ENCODE results near the gene TAS2R43.
"Not testable (repeated sequence)": the region's sequence is repeated elsewhere in the genome, so short reads cannot be mapped to it uniquely, and the experiment has no call there.

Gene TAS2R43

GRCh38 chr12:11078246-11078645, 13.9 kb downstream of the TAS2R43 start:
- no peak overlapping the region for H3K4me3 ChIP-seq (ENCODE audit: low read depth, low read length)
- no peak for TF ChIP-seq CTCF (IDR thresholded peaks at IDR 0.05; ENCODE audit: low read depth, low read length)

GRCh38 chr12:11075642-11076041, 16.5 kb downstream of the TAS2R43 start:
- no peak overlapping the region for H3K4me3 ChIP-seq (ENCODE audit: low read depth, low read length)
- no peak for TF ChIP-seq CTCF (IDR thresholded peaks at IDR 0.05; ENCODE audit: low read depth, low read length)

GRCh38 chr12:11071414-11071813, 20.7 kb downstream of the TAS2R43 start:
- no peak for TF ChIP-seq CTCF (IDR thresholded peaks at IDR 0.05; ENCODE audit: low read depth, low read length)
- no peak overlapping the region for H3K4me3 ChIP-seq (ENCODE audit: low read depth, low read length)

- no peak for TF ChIP-seq CTCF (IDR thresholded peaks at IDR 0.05; ENCODE audit: low read depth, low read length)
These were observed 21.1 kb downstream of the TAS2R43 start for GRCh38 chr12:11070999-11071398.

GRCh38 chr12:11069854-11070365, 22.2 kb downstream of the TAS2R43 start:
- H3K4me3 ChIP-seq (ENCODE audit: low read depth, low read length) = no peak overlapping the region
- no peak for TF ChIP-seq CTCF (IDR thresholded peaks at IDR 0.05; ENCODE audit: low read depth, low read length)

More at GRCh38 chr12:11070999-11071398, 21.1 kb downstream of the TAS2R43 start:
- no peak overlapping the region for H3K4me3 ChIP-seq (ENCODE audit: low read depth, low read length)

- TF ChIP-seq CTCF (IDR thresholded peaks at IDR 0.05; ENCODE audit: low read depth, low read length) = no peak
- H3K4me3 ChIP-seq (ENCODE audit: low read depth, low read length) = no peak overlapping the region
These were observed 24.6 kb downstream of the TAS2R43 start for GRCh38 chr12:11067514-11067913.

- not testable (repeated sequence) for H3K4me3 ChIP-seq (ENCODE audit: low read depth, low read length)
These were observed 29.9 kb downstream of the TAS2R43 start, which contains the start of gene TAS2R46 for GRCh38 chr12:11062194-11062593. Gene TAS2R46, minus strand, starts transcription at chr12:11062294. Its CDS starts 0 bp downstream, at chr12:11062294.

- TF ChIP-seq CTCF (IDR thresholded peaks at IDR 0.05; ENCODE audit: low read depth, low read length) = no peak
- H3K4me3 ChIP-seq (ENCODE audit: low read depth, low read length) = no peak overlapping the region
These were observed 32.3 kb downstream of the TAS2R43 start for GRCh38 chr12:11059784-11060183.

Measured in WI38 (cell line).